Measurements from ENCODE around the gene MED26. TPM values are rescaled to one million over a fixed set of nuclear protein-coding genes. Genes with fewer than 3 reads are reported as not detected.

Gene MED26
- total and polyA plus RNA-seq, 2 of the 8 experiments (the other 6 are each of a cell fraction or from before 2014, with no cell fraction given), result 5.3 to 10.7 TPM

DNA sequence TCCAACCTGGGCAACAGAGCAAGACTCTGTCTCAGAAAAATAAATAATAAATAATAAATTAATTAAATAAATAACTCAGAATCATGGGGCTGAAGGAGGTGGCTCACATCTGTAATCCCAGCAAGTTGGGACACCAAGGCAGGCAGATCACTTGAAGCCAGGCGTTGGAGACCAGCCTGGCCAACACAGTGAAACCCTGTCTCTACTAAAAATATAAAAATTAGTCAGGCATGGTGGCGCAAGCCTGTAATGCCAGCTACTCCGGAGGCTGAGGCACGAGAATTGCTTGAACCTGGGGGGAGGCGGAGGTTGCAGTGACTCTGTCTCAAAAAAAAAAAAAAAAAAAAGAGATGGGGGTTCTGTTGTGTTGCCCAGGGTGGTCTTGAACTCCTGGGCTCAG is 40.2 kb upstream of the MED26 start:
- Histone ChIP-seq H3K18ac (ENCODE audit: extremely low read depth, low read length) (no peak overlapping the region), H2BK15ac (ENCODE audit: low read length) (no peak overlapping the region), H3K27ac (ENCODE audit: low read depth, low read length) (no peak overlapping the region), H2BK12ac (ENCODE audit: low read depth, low read length) (no peak overlapping the region), H3K27me3 (replicated peaks in 1 of 4; ENCODE audit: control insufficient read depth in 3 of 4, extremely low read depth in 1 of 4, insufficient read depth in 3 of 4, low read length in 3 of 4) (no peaks in the 10 kb centered on the region; a peak in 1 of 7 replicates), H3K4me1 (replicated peaks in 1 of 4; ENCODE audit: control insufficient read depth in 3 of 4, insufficient read depth in 4 of 4, low read length in 3 of 4) (no peaks in the 10 kb centered on the region), H2BK20ac (ENCODE audit: low read length) (no peak overlapping the region), H2BK5ac (ENCODE audit: low read depth, low read length) (no peak overlapping the region), H4K20me1 (replicated peaks in 1 of 2; ENCODE audit: control insufficient read depth in 1 of 2, insufficient read depth in 2 of 2, low read length in 2 of 2) (no peaks in the 10 kb centered on the region), H3K4me2 (ENCODE audit: insufficient read depth in 1 of 2, low read depth in 2 of 2, low read length in 2 of 2) (no peak overlapping the region), H3K9ac (replicated peaks in 1 of 4; ENCODE audit: extremely low read depth in 1 of 4, low read depth in 3 of 4, low read length in 3 of 4) (no peak overlapping the region), H4K8ac (ENCODE audit: extremely low read depth, insufficient read depth, low read length) (no peak overlapping the region), H3K36me3 (ENCODE audit: control insufficient read depth in 2 of 4, insufficient read depth in 4 of 4, low read length in 3 of 4) (no peaks in the 10 kb centered on the region), H2AK5ac (ENCODE audit: low read depth, low read length) (no peak overlapping the region), H4K5ac (ENCODE audit: insufficient read length, low read depth, low read length) (no peak overlapping the region), H3K79me1 (ENCODE audit: low read depth, low read length) (no peaks in the 10 kb centered on the region; the same call in 1 of the 2 replicates), H3K4ac (replicated peaks; ENCODE audit: insufficient read length, low read depth, low read length) (no peak overlapping the region), H3K23me2 (ENCODE audit: low read depth, low read length) (no peaks in the 10 kb centered on the region), H3K9me3 (ENCODE audit: insufficient read depth in 2 of 2, low read depth in 1 of 2, low read length in 1 of 2) (no peaks in the 10 kb centered on the region), H2AFZ (ENCODE audit: low read length) (no peak overlapping the region), H3K79me2 (ENCODE audit: control insufficient read depth in 1 of 2, insufficient read depth in 2 of 2, low read length in 2 of 2) (peaks cover 0 to 4% of the 10 kb centered on the region in 2 experiments; a peak in 1 of 4 replicates), H2BK120ac (replicated peaks; ENCODE audit: low read depth, low read length) (no peak overlapping the region), H3K4me3 (ENCODE audit: extremely low read depth in 1 of 4, insufficient read depth in 2 of 4, low read depth in 3 of 4, low read length in 4 of 4) (no peak overlapping the region), H3K56ac (replicated peaks; ENCODE audit: insufficient read length, low read depth, low read length) (no peak overlapping the region), H4K91ac (replicated peaks; ENCODE audit: insufficient read length, low read length) (no peak overlapping the region), H3K14ac (ENCODE audit: insufficient read length) (no peak overlapping the region), H3K23ac (ENCODE audit: insufficient read length) (no peak overlapping the region)
- FAIRE-seq, result no peak
- POLR2A ChIA-PET (ENCODE audit: partially characterized antibody), result interaction anchor here (1.3 kb wide), 1 partner anchor 10 kb away, joined by 3 read pairs; no protein-coding TSS in a partner anchor
- 92% methylated on average over 5 of the region's 5 CpGs; no CpG with 5 or more reads in 1 of the 2 experiments for WGBS, 2 experiments (ENCODE audit: extremely low coverage in 1 of 2, insufficient coverage in 1 of 2, insufficient read length in 1 of 2, insufficient replicate concordance in 2 of 2, low coverage in 1 of 2, low lambda C conversion rate in 2 of 2, missing lambda C conversion rate in 1 of 2)
- CTCF ChIA-PET (ENCODE audit: partially characterized antibody), result no interaction called here
- TF ChIP-seq KDM5A (IDR thresholded peaks at IDR 0.05; ENCODE audit: low read length), result no peak
- no peak for TF ChIP-seq RAD21 (IDR thresholded peaks at IDR 0.05 in 1 of 2, conservative IDR thresholded peaks at IDR 0.05 in 1 of 2; ENCODE audit: low read depth in 2 of 2, low read length in 2 of 2)
- no peak for TF ChIP-seq NRF1 (IDR thresholded peaks at IDR 0.05; ENCODE audit: low read depth, low read length)
- TF ChIP-seq ZNF274 (IDR thresholded peaks at IDR 0.05; ENCODE audit: borderline replicate concordance, extremely low read depth, low read length), result no peak
- TF ChIP-seq KDM1A (IDR thresholded peaks at IDR 0.05; ENCODE audit: borderline replicate concordance, low read length), result no peak
- TF ChIP-seq SP4 (IDR thresholded peaks at IDR 0.05; ENCODE audit: low read length), result no peak
- no peak for TF ChIP-seq EGR1 (IDR thresholded peaks at IDR 0.05; ENCODE audit: borderline replicate concordance, low read depth, low read length)
- TF ChIP-seq SP1 (IDR thresholded peaks at IDR 0.05; ENCODE audit: low read depth, low read length), result no peak
- TF ChIP-seq BACH1 (IDR thresholded peaks at IDR 0.05; ENCODE audit: low read length), result no peak
- TF ChIP-seq CREB1 (IDR thresholded peaks at IDR 0.05), result no peak
- TF ChIP-seq MAFK (IDR thresholded peaks at IDR 0.05; ENCODE audit: low read depth, low read length), result no peak
- DNase-seq (ENCODE audit: low read depth in 1 of 2, low spot score in 2 of 2), result no peak

All from H1 (cell line).